HG03097 (cell line): ENCODE data around the gene ARPC4.
A peak's percentile ranks its signal among the peaks of the same experiment; 100 is the strongest.

Source experiments
- ATAC-seq: cut with Tn5 transposase; IDR thresholded peaks from one replicate; pipeline ENCODE4 v1.9.1; 2021; ENCODE audit not compliant: unreplicated experiment, low FRiP score

The ARPC4 gene

DNA sequence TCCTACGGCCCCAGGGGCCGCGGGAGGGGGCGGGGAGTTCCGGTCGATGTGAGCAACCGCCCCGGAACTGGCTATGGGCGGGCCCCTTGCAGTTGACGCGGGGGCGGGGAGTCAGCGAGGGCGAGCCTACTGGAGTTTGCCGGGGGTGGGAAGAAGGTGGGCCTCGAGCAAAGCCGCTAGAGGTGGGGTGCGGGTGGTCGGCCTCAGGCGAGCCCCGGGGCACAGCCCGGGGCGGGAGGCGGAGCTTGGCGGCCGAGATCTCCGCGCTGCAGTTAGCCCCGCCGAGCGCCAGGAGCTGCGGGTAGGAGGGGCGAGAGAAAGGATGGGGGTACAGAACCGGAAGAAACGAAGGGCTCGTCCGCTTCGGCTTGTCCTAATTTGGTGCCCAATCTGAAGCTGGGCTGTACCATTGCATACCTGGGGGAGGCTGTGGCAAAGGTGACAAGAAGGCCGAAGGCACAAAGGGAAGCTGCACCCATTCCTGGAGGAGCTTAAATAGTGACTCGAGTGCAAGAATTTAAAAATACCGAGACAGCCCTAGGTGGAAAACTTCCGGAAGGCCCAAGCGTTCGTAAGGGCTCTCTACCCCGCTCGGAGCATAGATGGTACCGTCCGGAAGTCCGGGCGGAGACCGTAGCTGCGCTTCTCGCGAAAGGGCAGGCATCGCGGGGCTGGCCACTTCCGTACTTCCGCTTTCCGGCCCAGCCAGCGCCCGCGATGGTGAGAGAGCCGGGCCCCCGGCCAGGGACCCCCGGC is at the start of gene ARPC4, which contains the start of gene TADA3:
ARPC4 (plus strand) TSS at position 678 of the 756 bp plus-strand sequence; CDS start at position 718, 40 bp downstream.
TADA3 (minus strand) TSS at position 69 of the 756 bp plus-strand sequence. CDS start 1,007 bp downstream, outside the sequence.
- peak; percentile 77 for ATAC-seq

DNA sequence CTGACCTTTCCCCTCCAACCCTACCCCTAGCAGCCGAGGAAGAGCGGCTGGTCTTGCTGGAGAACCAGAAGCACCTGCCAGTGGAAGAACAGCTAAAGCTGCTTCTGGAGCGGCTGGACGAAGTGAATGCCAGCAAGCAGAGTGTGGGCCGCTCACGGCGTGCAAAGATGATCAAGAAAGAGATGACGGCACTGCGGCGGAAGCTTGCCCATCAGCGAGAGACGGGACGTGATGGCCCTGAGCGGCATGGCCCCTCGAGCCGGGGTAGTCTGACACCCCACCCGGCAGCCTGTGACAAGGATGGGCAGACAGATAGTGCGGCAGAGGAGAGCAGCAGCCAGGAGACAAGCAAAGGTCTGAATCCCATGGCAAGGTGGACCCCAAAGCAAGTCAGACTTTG is 49.3 kb upstream of the ARPC4 start:
- no peak for ATAC-seq

DNA sequence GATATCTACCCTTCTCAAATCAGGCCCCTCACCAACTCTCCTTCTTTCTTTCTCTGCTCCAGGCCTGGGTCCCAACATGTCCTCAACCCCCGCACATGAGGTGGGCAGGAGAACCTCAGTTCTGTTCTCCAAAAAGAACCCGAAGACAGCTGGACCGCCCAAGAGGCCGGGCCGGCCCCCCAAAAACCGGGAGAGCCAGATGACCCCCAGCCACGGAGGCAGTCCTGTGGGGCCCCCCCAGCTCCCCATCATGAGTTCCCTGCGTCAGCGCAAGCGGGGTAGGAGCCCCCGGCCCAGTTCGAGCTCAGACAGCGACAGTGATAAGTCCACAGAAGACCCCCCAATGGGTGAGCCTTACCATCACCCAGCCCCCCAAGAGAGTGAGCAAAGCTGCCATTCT is 48.7 kb upstream of the ARPC4 start:
- ATAC-seq = no peak

DNA sequence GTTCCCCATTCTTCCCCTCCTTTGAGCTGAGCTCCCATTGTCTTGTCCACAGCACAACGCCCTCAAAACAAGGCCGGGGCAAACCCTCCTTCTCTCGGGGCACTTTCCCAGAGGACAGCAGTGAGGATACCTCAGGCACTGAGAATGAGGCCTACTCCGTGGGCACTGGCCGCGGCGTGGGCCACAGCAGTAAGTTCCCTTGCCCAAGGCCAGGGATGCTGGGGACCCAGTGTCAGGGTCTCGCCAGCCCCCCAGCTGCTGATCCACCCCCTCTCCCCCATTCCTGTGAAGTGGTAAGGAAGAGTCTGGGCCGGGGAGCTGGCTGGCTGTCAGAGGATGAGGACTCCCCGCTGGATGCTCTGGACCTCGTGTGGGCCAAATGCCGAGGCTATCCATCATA is 47.4 kb upstream of the ARPC4 start:
- ATAC-seq = no peak

DNA sequence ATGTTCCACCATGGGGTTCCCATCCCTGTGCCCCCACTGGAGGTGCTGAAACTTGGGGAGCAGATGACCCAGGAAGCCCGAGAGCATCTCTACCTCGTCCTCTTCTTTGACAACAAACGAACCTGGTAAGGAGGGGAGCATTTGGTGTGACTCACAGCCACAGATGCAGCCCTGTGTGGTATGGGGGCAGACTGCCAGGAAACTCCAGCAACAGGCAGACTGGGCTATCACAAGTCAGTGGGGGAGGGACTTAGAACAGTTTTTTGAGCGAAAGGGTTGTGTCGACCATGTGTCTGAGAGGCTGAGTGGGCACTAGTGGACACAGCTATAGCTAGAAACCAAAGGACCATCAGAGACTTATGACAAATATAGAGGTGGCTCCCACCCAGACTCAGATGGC is 46.6 kb upstream of the ARPC4 start:
- ATAC-seq = no peak

DNA sequence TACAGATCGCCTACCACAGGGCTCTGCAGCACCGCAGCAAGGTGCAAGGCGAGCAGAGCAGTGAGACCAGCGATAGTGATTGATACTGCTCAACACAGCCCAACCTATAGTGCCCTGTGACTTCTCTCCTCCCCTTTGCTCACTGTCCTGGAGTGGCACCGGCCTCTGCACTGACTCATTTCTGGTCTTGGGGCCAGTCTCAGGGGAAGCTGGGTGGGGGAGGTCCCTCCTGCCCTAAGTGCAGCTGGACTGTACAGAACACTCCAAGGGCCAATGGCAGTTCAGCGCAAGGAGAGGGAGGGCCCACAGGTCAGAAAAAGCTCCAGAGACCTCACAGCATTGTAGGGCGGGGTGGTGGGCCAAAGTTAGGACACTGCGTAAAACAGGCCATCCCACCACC is 45.6 kb upstream of the ARPC4 start:
- no peak for ATAC-seq

DNA sequence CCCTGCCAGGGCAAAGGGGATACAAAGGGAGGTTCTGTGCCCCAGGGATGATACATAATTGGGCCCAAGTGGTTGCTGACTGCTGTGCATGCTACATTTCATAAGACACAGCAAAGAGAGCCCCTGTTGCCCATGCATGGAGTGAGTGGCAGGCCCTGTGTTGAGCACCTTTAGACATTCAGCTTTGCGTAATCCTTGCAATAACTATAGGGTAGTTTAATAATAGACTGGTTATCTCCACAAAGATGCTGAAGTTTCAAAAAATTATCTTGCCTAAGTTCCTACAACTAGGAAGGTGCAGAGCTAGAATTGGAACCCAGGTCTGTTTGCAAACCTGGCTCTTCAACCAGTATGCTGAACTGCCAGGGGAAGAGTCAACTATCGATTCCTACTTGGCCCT is 44.9 kb upstream of the ARPC4 start:
- no peak for ATAC-seq

DNA sequence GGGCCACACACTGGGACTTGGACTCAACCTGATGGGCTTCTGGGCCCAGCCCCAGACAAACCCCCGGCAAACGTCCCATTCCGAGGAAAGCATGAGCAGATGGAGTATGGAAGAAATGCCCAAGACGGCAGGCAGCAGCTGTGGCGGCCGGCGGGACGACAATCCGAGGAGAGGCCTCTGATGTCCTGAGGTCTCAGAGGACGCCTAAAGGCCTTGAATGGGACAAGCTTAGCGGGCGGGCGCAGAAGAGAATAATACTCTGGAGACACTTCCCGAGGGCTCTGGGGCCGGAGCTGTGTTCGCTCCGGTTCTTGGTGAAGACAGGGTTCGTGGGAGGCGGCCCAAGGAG is 43.6 kb upstream of the ARPC4 start:
- peak; percentile 0 for ATAC-seq

DNA sequence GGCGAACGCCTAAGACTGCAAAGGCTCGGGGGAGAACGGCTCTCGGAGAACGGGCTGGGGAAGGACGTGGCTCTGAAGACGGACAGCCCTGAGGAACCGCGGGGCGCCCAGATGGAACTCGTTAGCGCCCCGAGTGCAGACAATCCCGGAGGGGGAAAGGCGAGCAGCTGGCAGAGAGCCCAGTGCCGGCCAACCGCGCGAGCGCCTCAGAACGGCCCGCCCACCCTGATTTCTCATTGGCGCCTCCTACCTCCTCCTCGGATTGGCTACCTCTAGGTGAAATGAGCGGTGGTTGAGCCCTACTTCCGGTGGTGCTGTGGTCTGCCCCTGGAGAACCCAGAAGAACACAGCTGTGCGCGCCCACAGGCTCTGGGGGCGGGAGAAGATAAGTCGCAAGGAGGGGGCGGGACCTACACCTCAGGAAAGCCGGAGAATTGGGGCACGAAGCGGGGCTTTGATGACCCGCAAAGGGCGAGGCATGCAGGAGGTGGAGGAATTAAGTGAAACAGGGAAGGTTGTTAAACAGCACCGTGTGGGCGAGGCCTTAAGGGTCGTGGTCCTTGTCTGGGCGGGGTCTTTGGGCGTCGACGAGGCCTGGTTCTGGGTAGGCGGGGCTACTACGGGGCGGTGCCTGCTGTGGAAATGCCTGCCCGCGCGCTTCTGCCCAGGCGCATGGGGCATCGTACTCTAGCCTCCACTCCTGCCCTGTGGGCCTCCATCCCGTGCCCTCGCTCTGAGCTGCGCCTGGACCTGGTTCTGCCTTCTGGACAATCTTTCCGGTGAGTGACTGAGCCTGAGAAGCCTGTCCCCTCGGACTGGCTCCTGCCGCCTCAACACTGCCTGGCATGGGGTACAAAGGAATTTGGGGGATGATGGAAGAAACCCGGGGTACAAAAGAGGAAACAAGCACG is 43.0 kb upstream of the ARPC4 start, which contains the start of gene OGG1:
OGG1 (plus strand) TSS at position 308 of the 911 bp plus-strand sequence; CDS start at position 643, 335 bp downstream.
- peak; percentile 83 for ATAC-seq

DNA sequence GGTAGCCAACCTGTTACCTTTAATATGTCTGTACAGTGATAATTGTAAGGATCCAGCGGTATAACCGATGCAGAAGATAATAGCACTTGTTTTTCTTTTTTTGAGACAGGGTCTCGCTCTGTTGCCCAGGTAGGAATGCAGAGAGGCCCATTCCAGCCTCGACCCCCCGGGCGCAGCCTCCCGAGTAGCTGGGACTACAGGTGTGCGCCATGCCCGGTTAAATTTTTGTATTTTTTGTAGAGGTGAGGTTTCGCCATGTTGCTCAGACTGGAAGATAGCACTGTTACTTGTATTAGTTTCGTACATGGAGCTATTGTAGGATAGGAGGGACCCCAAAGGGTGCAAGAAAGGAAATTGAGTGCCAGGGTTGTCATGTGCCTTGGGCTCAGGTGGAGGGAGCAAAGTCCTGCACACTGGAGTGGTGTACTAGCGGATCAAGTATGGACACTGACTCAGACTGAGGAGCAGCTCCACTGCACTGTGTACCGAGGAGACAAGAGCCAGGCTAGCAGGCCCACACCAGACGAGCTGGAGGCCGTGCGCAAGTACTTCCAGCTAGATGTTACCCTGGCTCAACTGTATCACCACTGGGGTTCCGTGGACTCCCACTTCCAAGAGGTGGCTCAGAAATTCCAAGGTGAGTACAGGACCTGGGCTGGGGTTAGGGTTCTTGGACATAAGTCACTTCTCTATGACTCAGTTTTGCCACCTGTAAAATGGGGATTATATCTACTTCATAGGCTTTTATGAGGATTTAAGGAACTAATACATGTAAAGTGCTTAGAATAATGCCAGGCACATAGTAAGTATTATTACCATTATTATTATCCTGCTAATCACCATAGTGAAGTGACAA is 42.1 kb upstream of the ARPC4 start:
- ATAC-seq = no peak

DNA sequence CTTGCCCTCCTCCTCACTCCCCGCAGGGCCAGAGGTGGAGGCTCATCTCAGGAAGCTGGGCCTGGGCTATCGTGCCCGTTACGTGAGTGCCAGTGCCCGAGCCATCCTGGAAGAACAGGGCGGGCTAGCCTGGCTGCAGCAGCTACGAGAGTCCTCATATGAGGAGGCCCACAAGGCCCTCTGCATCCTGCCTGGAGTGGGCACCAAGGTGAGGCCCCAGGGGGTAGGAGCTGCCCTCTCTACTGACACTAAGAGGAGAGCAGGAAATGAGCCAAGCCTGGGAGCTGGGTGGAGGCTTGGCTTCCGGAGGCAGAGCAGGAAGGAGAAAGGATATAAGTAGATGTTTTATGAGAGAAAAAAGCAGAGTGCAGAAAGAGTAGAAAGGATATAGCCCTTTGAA is 38.2 kb upstream of the ARPC4 start:
- no peak for ATAC-seq

DNA sequence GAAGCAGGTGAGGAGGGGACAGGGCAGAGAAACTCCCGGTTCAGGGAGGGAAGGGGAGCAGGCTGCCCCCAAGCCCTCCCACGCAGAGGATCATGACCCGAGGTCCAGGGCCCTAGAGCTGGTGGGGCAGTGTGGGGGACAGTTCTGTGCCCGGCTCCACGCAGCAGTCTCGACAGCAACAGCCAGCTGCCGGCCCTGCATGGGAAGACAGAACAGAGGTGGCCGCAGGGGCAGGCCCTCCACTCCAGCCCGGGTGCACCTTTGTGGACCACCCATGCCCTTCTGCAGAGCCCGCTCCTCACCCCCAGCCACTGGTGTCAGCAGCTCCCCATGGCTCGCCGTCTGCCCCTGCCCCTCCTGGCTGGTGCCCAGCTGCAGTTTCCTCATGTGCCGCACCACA is 35.5 kb upstream of the ARPC4 start:
- no peak for ATAC-seq

DNA sequence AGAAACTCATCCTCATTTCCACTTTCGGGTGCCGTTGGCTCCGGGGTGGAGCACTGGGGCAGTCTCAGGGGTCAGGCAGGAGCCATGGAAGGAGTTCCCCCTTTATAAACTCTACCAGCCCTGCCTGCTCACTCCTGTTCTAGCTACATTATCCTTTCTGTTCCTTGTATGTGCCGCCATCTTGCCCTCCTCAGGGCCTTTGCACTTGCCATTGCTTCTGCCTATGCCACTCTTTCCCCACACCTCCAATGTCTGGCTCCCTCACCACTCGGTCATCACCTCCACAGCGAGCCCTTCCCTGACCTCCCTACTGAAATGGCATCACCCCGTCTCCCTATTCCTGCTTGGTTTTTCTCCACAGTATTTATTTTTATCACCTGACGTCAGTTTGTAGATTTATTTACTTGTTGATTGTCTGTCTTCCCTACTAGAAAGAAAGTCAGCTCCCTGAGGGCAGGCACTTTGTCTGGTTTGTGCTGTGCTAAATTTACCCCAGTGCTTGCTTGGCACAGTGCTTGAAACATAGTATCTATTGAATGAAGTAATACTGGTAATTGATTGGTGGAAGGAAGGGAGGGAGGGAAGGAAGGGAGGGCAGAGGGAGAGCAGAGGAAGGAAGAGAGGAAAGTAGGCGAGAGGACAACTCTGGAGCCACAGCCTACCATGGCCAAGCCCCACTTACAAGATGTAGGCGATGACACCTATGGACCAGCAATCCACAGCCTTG is 31.9 kb upstream of the ARPC4 start:
- ATAC-seq = no peak

DNA sequence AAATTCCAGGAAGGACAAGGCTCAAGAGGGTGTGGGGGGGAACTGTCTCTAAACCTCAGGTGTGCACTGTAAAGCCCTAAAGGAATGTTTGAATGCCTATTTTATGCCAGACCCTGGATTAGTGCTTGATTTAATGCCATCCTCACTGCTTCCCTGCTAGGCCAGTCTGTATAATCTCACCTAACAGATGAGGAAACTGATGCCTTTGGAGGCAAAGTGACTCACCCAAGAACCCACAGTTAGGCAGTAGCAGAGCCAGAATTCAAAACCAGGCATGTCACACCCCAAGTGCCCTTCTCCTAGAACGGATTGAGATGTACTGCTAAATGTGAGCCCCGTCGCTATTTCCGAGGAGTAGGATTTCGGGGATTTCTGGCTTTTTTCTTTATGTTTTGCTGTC is 31.0 kb upstream of the ARPC4 start:
- no peak for ATAC-seq

DNA sequence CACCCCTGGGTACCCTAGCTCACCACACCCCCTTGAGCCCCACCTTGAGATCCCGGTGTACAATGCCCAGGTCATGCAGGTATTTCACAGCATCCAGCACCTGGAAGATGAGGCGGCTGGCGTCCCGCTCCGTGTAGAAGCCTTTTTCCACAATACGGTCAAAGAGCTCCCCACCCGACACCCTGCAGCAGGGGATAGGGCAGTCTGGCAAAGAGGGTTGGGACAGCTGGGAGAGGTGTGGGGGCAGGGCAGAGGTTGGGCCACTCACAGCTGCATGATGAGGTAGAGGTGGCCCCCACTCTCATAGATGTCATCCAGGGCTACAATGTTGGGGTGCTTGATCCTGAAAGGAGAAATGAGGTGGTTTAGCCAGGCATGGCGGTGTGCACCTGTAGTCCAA is 30.0 kb upstream of the ARPC4 start:
- no peak for ATAC-seq

DNA sequence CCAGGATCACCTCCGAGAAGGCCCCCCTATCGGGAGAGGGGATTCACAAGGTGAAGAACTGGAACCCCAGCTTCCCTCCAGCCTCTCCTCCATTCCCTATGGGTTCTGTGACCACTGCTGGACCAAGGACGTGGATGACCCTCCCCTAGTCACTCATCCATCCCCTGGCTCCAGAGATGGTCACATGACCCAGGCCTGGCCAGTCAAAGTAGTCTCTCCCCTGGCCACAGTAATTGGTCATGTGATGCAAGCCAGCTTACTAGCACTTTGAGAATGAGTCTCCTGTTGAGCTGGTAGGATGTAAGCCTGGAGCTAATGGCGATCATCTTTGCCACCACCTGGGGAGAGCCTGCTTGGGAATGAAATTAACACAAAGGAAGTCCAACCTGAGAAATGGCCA is 27.0 kb upstream of the ARPC4 start:
- no peak for ATAC-seq

DNA sequence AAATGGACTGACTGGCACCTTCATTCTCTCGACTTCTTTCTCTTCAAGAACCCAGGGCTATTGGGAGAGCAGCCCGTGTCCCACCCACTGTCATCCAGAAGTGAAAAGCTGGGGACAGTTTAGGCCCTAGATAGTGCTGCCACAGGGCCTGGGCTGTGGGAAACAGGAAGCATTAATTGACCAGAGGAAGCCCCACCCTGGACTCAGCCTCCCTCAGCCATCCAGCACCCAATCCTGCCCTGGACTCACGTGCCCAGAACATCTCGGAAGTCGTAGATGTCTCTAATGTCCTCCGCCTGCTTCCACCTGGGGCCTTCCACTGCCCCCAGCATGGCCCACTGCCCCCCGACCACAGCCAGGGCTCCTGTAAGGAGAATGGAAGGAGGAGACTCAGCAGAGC is 25.5 kb upstream of the ARPC4 start:
- ATAC-seq = no peak

DNA sequence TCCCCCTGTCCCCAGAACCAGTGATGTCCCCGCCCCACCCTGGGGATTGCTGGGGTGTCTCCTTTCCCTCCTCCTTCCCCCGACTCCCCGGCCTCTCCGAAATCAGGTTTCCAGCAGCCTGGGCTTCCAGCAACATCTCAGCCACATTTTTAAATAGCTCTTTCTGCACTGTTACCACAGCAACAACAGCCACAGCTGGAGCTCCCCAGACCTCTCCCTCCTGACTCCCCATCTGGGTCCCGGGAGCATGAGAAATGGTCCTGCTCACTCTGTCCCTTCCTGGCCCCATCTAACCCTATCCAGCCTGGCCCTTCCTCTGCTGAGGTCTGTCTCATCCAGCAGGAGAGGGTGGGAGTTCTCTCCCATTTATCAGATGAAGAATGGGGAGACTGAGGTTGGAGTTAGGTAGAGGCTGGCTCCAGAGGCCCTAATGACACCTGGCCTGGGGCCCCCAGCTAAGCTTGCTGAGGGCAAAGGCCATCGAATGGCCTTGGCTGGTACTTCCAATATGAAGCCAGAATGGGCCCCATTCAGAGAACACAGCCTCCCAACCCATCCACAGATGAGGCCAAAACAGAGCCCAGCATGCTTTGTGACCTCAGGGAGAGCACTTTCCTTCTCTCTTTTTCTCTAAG is 24.6 kb upstream of the ARPC4 start:
- ATAC-seq = no peak

DNA sequence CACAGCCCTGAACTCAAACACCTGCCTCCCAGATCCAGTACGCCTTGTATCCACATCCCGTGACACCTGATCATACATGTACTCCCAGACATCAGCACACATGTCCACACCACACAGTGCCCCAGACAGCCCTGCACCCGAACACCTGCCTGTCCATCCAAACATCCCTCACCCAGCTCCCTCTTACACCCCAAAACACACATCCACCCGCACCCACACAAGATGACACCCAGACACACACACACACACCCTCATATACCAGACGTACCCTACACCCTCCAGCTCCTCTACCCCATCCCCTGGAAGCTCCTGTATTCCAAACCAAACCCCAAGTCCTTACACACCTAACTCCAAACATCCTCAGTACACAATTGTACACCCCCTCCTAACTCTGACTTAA is 23.9 kb upstream of the ARPC4 start:
- no peak for ATAC-seq
